Measurements from ENCODE around the gene GSK3A.

DNA sequence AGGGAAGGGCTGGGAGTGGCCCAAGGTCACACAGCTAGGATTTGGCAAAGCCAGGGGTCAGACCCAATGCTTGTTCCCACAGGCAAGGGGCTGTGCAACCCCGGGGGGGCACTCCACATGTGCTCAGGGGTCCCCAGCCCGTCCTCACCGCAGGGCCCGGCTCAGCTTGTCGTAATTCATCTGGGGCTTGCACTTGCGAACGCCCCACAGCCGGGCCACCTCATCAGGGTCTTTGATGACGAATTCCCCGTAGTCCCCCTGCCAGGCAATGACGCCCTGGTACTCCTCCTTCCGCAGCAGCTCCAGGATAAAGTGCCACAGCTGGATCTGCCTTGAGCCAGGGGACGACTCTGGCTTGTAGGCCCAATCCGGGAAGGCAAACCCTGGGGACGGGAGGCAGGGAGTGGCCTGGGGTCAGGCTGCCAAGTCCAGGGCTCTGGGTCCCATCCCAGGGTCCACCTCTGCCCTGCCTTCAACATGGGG lies 7.8 kb upstream of the GSK3A start:
- TF ChIP-seq CTCF (IDR thresholded peaks at IDR 0.05), result no peak
- TF ChIP-seq POLR2A (IDR thresholded peaks at IDR 0.05; ENCODE audit: low read depth), result no peak
- no peak for TF ChIP-seq EP300 (IDR thresholded peaks at IDR 0.05)
